GM12801 (cell line): ENCODE measurements around the gene ABCG1.

Experiments
- CTCF ChIP-seq: IDR thresholded peaks from one replicate; pipeline ENCODE4 v1.5.1; 2011; ENCODE audit warnings: control low read depth; ENCODE audit not compliant: insufficient read length; ENCODE audit errors: extremely low read depth

The ABCG1 gene

GRCh38 chr21:42176859-42177258 is 42.1 kb upstream of the ABCG1 start:
- TF ChIP-seq CTCF = no peak

GRCh38 chr21:42179316-42179715 is 39.6 kb upstream of the ABCG1 start:
- TF ChIP-seq CTCF = no peak

GRCh38 chr21:42182713-42183371 is 36.1 kb upstream of the ABCG1 start:
- TF ChIP-seq CTCF = no peak

- TF ChIP-seq CTCF = no peak
Observed at GRCh38 chr21:42183374-42184266, 35.3 kb upstream of the ABCG1 start.

- TF ChIP-seq CTCF = no peak
Observed at GRCh38 chr21:42186591-42186990, 32.3 kb upstream of the ABCG1 start.

- no peak for TF ChIP-seq CTCF
Observed at GRCh38 chr21:42187976-42188653, 30.8 kb upstream of the ABCG1 start.

- TF ChIP-seq CTCF = no peak
Observed at GRCh38 chr21:42188663-42189062, 30.3 kb upstream of the ABCG1 start.
